NCI-H2196 treated with DMSO at 0.1 percent for 48 hours (cell line): ENCODE results near the gene WDR13.
A peak's percentile ranks its signal among the peaks of the same experiment; 100 is the strongest.

Experiments
- DNase-seq: peaks from one replicate; lab custom pipeline; 2025; ENCODE audit not compliant: unreplicated experiment; lab: John Stamatoyannopoulos, UW

Gene WDR13

DNA sequence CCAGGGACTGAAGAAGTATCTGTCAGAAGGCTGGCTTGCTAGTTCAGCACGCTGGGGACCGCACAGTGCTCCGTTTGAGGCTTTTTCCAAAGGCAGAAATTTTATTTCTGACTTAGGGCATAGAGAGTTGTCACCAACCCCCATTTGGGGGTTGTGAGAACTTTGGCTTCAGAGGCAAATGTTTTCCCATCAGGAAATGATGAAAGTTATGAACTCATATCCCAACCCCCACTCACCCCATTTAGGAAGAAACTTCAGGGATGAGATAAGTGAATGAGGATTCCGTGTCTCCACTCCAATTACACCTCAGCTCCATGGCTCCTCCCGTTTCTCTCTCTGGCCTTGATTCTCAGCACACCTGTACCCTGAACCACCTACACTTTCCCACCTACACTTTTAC lies 4.3 kb upstream of the WDR13 start:
- DNase-seq: no peak

GRCh38 chrX:48595929-48596328 lies 1.4 kb upstream of the WDR13 start:
- no peak for DNase-seq

DNA sequence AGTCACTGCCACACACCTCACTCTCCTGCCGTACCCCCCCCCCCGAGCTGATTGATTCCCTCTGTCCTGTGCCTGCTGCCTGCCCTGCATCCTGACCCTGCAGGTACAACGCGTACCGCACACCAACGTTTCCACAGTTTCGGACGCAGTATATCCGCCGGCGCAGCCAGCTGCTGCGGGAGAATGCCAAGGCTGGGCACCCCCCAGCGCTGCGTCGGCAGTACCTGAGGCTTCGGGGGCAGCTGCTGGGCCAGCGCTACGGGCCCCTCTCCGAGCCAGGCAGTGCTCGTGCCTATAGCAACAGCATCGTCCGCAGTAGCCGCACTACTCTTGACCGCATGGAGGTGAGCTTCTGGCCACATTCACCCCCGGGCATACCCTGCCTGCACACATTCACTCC lies 1.3 kb downstream of the WDR13 start:
- no peak for DNase-seq

DNA sequence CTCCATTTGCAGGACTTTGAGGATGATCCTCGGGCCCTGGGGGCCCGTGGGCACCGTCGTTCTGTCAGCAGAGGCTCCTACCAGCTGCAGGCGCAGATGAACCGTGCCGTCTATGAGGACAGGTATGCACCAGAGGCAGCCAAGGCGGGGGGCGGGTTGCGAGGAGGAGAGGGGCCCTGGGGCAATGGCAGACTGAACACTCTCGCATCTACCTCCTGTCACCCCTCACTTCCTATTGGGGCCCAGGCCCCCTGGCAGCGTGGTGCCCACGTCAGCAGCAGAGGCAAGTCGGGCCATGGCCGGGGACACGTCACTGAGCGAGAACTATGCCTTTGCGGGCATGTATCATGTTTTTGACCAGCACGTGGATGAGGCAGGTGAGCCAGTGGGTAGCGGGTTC lies 2.0 kb downstream of the WDR13 start:
- no peak for DNase-seq

DNA sequence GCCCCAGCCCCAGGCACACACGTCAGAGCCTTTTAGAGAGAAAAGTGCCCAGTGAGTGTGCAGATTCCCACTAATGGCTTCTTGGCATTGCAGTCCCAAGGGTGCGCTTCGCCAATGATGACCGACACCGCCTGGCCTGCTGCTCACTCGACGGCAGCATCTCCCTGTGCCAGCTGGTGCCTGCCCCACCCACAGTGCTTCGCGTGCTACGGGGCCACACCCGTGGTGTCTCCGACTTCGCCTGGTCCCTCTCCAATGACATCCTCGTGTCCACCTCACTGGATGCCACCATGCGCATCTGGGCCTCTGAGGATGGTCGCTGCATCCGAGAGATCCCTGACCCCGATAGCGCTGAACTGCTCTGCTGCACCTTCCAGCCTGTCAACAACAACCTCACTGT lies 2.9 kb downstream of the WDR13 start:
- DNase-seq: no peak

- no peak for DNase-seq
Observed at GRCh38 chrX:48601741-48602394, 4.6 kb downstream of the WDR13 start.

DNA sequence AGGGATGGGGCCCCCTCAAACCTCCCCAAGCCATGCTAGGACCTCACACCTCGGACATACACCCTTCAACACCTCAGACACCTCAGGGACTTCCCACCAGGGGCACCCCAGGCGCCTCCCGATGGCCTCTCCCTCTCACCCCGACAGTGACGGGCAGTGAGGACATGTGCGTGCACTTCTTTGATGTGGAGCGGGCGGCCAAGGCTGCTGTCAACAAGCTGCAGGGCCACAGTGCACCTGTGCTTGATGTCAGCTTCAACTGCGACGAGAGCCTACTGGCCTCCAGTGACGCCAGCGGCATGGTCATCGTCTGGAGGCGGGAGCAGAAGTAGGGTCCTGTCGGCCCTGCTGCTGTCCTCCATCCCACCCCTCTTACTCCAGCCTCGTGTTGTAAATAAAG lies 7.4 kb downstream of the WDR13 start:
- DNase-seq: no peak

DNA sequence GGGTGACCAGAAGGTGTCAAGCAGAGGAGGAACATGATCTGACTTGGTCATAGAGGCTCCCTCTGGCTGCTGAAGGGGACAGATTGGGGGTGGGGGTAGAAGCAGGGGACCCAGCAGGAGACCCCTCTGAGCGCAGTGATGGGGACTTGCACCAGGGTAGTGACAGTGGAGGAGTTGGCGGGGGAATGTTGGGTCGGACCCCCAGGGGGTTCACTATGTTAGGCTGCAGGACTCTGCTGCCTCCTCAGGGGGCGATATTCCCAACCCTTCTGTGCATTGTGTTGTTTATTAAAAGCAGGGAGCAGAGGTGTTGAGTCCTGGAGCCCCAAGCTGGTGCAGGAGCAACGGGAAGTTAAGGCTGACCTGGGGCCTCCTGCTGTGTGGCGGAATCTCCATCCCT lies 8.8 kb downstream of the WDR13 start:
- no peak for DNase-seq

- no peak for DNase-seq
Observed at GRCh38 chrX:48611703-48612102, 14.4 kb downstream of the WDR13 start.

- no peak for DNase-seq
Observed at GRCh38 chrX:48613502-48614160, 16.3 kb downstream of the WDR13 start.

GRCh38 chrX:48616576-48616975 lies 19.3 kb downstream of the WDR13 start:
- no peak for DNase-seq

DNA sequence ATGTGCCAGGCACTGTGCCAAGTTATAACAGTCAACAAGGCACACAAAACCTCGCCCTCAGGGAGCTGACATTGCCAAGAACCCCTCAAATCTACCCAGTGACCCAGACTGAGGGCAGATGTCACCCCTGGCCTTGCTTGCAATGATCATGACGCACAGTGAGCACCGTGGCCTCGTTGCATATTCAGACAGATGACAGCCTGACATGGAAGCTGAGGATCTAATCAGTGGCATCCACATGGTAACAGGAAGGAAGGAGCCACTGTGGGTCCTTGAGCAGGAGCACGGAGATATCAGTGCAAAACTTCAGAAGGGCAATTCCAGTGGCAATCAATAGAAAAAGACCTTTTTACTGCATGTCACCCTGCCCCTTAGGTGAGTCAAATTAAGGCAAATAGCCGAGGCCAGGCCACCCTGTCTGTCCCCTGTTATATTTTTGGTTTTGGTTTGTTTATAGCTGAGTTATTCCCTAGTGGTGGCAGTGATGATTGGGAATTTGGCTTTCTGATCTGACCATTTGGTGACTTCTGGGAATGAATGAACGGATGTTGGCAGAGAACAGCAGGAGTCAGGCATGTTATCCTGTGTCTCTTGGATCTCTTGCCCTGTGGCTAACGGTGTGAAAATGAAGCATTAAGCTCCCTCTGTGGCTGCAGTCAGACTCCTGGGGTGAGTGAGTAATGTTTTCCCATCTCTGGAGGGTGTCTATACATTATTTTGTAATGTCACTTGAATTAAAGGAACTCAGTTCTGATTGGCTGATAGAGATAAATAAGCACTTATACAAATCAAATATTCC lies 20.4 kb downstream of the WDR13 start:
- no peak for DNase-seq

DNA sequence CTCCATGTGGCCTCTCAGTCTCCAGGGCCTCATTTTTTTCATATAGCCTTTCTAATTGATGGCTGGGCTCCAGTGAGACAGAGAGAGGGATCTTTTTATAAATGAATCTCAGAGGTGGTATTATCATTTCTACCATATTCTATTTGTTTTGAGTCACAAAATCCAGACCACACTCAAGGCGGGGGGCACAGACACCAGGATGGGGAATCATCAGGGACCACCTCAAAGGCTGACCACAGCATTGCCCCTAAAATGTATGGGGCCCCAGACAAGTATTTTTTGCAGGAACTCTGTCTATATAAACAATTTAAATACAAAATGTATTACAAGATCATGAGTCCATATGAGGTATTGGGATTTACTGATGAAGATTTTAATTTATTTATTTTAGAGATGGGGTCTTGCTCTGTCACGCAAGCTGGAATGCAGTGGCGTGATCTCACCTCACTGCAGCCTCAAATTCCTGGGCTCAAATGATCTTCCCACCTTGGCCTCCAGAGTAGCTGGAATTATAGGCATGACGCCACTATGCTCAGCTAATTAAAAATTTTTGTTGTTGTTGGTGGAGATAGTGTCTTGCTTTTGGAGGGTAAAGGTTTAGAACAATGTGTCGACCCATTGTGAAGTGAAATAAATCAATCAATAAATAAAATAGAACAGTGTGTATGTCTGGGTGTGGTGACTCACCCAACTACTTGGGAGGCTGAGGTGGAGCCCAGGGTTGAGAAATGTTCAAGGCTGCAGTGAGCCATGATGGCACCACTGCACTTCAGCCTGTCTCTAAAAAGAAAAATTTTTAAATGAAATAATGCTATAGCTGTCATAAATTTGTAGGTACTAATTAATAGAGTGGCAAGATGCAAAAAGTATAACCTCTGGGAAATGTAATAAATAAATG lies 29.4 kb downstream of the WDR13 start:
- DNase-seq: no peak

GRCh38 chrX:48631376-48632090 lies 34.2 kb downstream of the WDR13 start:
- peak; percentile 26 for DNase-seq

DNA sequence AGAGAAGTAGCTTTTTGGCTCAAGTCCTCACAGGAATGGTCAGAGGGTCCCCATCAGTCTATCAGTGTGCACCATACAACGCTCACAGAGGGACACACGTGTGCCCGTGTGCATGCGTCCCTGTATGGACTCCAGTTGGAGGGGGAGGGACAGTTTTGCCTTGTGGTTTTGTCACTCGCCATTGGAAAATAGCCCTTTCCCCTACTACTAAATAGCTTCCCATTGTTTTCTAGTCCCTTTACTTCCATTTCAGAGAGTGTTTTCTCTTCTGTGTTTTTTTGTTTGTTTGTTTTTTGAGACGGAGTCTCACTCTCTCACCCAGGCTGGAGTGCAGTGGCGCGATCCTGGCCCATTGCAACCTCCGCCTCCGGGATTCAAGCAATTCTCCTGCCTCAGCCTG lies 34.9 kb downstream of the WDR13 start:
- no peak for DNase-seq

DNA sequence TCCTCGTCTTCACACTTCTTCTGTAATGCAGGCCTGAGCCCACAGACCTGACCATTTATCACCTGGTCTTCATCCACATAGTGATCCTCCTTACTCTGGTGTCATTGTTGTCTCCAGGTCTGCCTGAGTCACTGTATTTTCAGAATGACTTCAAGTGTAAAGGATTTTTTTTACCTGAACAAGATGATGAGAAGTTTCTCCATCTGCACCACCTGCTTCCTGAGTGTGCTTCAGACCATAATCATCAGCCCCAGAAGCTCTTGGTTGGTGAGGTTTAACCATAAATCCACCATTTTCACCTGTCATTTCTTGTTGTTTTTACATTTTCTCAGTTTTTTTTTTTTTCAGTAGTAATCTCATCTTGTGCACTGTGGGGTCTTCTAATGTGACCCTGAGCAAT lies 39.0 kb downstream of the WDR13 start:
- DNase-seq: no peak

DNA sequence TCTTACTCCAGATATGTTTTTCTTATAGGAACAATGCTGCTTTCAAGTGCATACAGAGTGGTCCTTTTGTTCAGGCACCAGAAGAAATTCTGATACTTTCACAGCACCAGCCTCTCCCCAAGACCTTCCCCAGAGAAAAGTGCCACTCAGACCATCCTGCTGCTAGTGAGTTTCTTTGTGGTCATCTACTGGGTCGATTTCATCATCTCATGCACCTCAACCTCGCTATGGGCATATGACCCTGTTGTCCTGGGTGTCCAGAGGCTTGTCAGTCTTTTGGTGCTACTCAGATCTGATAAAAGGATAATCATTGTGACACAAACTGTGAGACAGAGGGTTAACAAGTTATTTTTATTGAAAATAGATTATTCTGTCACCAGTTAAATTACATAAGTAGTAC lies 39.5 kb downstream of the WDR13 start:
- DNase-seq: no peak

DNA sequence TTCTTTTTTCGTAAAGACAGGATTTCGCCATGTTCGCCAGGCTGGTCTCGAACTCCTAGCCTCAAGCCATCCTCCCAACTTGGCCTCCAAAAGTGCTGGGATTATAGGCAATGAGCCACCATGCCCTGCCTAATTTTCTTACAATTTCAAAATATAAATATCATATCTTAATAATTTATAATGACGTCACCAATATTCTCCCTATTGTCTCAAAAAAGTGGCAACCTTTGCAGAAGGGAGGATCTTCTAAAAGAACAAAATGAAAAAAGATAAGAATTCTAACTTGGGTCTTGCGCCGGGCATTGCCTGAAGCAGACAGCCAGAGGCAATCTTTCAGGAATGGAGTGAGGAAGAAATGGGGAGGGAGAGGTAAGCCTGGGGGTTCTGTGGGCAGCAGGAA lies 48.4 kb downstream of the WDR13 start:
- no peak for DNase-seq

GRCh38 chrX:48648336-48648751 lies 51.1 kb downstream of the WDR13 start:
- peak; percentile 2 for DNase-seq

DNA sequence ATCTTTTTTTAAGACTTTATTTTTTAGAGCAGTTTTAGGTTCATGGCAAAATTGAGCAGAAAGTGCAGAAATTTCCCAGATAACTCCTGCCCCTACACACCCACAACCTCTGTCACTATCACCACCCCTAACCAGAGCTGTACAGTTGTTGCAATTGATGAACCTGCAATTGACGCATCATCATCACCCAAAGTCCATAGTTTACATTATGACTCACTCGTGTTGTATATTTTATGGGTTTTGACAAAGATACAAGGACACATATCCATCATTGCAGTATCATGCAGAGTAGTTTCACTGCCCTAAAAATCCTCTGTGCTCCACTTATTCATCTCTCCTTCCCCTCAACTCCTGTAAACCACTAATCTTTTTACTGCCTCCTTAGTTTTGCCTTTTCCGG lies 51.8 kb downstream of the WDR13 start:
- DNase-seq: no peak
